HepG2 (cell line): ENCODE measurements around the gene AKTIP. TPM values are rescaled to one million over a fixed set of nuclear protein-coding genes. Genes with fewer than 3 reads are reported as not detected.
A peak's percentile ranks its signal among the peaks of the same experiment; 100 is the strongest.

Experiments used
- AKAP8 ChIP-seq: sonication (generic); formaldehyde crosslinking; IDR thresholded peaks from 2 replicates; pipeline ENCODE4 v1.5.1; 2020; ENCODE audit warnings: mild to moderate bottlenecking, missing genetic modification reagents
- CBX1 ChIP-seq: IDR thresholded peaks from one replicate; pipeline ENCODE4 v1.6.1; 2016; ENCODE audit warnings: antibody characterized with exemption, low read depth
- FOXK1 ChIP-seq: sonication (generic); formaldehyde crosslinking; IDR thresholded peaks from 2 replicates; pipeline ENCODE4 v1.4.0; 2020; ENCODE audit warnings: low read depth, missing genetic modification reagents, borderline replicate concordance
- KLF15 ChIP-seq: sonication (generic); formaldehyde crosslinking; IDR thresholded peaks from 2 replicates; pipeline ENCODE4 v1.8.1; 2023; ENCODE audit warnings: borderline replicate concordance, mild to moderate bottlenecking, inconsistent platforms, missing genetic modification reagents, mixed read lengths
- MED8 ChIP-seq: sonication (generic); formaldehyde crosslinking; IDR thresholded peaks from 2 replicates; pipeline ENCODE4 v1.8.1; 2023; ENCODE audit warnings: mild to moderate bottlenecking, missing genetic modification reagents; ENCODE audit not compliant: insufficient replicate concordance
- MIXL1 ChIP-seq: IDR thresholded peaks from 2 replicates; pipeline ENCODE4 v1.6.1; 2016
- NCOA1 ChIP-seq: sonication (generic); formaldehyde crosslinking; IDR thresholded peaks from 2 replicates; pipeline ENCODE4 v1.9.0; 2021; ENCODE audit warnings: missing genetic modification reagents
- PAX8 ChIP-seq: sonication (generic); formaldehyde crosslinking; IDR thresholded peaks from 2 replicates; pipeline ENCODE4 v1.8.0; 2022; ENCODE audit warnings: mild to moderate bottlenecking, missing genetic modification reagents, borderline replicate concordance
- SNRNP70 ChIP-seq: fragments of 200-400 bp; formaldehyde crosslinking; IDR thresholded peaks from 2 replicates; pipeline ENCODE4 v1.6.1; 2017; ENCODE audit warnings: mild to moderate bottlenecking, low read depth, low read length, moderate library complexity
- SP4 ChIP-seq: sonication (generic); formaldehyde crosslinking; IDR thresholded peaks from 2 replicates; pipeline ENCODE4 v1.8.1; 2023; ENCODE audit warnings: mild to moderate bottlenecking, missing genetic modification reagents
- ZEB1 ChIP-seq: IDR thresholded peaks from 2 replicates; pipeline ENCODE4 v1.6.1; 2012; ENCODE audit warnings: mild to moderate bottlenecking, low read depth, inconsistent platforms; ENCODE audit not compliant: insufficient replicate concordance
- ZNF225 ChIP-seq: sonication (generic); formaldehyde crosslinking; IDR thresholded peaks from 2 replicates; pipeline ENCODE4 v1.4.0; 2020; ENCODE audit warnings: mild to moderate bottlenecking, missing genetic modification reagents
- ZNF264 ChIP-seq: sonication (generic); formaldehyde crosslinking; IDR thresholded peaks from 2 replicates; pipeline ENCODE4 v1.4.0; 2020; ENCODE audit warnings: missing genetic modification reagents
- ZNF558 ChIP-seq: sonication (generic); formaldehyde crosslinking; IDR thresholded peaks from 2 replicates; pipeline ENCODE4 v1.9.0; 2022; ENCODE audit warnings: mild to moderate bottlenecking, missing genetic modification reagents, borderline replicate concordance
- ZNF788 ChIP-seq: sonication (generic); formaldehyde crosslinking; IDR thresholded peaks from 2 replicates; pipeline ENCODE4 v1.5.0; 2020; ENCODE audit warnings: mild to moderate bottlenecking, missing genetic modification reagents, borderline replicate concordance
- polyA plus RNA-seq, 8 experiments: library from polyadenylated mRNA; depleted of rRNA in 3 of 8; stranded (reverse) in 7 of 8; unstranded in 1 of 8; fragments of >200 nt; fragmentation: Illumina TruSeq in 4 of 8; extraction: Trizol in 4 of 8; gene quantifications; 2 replicates each; pipeline versions ENCODE4 v1.2.1 to v1.2.3, GENCODE V29; 2011 to 2016; ENCODE audit warnings: low read depth in 4 of 8, missing spikeins in 1 of 8, mixed read lengths in 1 of 8; ENCODE audit not compliant: insufficient read depth in 1 of 8
- total RNA-seq, 5 experiments: library from RNA; depleted of rRNA; stranded (reverse); fragments of >200 nt; fragmentation: Illumina TruSeq; extraction: Trizol; gene quantifications; 2 replicates each; pipeline ENCODE4 v1.2.3, GENCODE V29; 2016; ENCODE audit warnings: low read depth in 1 of 5
- TF ChIP-seq, protein P1 (sequence below): sonication (generic); formaldehyde crosslinking; IDR thresholded peaks from 2 replicates; pipeline ENCODE4 v1.4.0; 2020; ENCODE audit warnings: missing genetic modification reagents
- TF ChIP-seq, protein P2 (sequence below): sonication (generic); formaldehyde crosslinking; IDR thresholded peaks from 2 replicates; pipeline ENCODE4 v1.5.0; 2020; ENCODE audit warnings: missing genetic modification reagents
- TF ChIP-seq, protein P3 (sequence below): sonication (generic); formaldehyde crosslinking; IDR thresholded peaks from 2 replicates; pipeline ENCODE4 v1.5.1; 2020; ENCODE audit warnings: mild to moderate bottlenecking, missing genetic modification reagents, borderline replicate concordance
- TF ChIP-seq, protein P4 (sequence below): IDR thresholded peaks from 2 replicates; pipeline ENCODE4 v1.6.1; 2016
- TF ChIP-seq, protein P5 (sequence below): sonication (generic); formaldehyde crosslinking; IDR thresholded peaks from 2 replicates; pipeline ENCODE4 v1.5.1; 2020; ENCODE audit warnings: mild to moderate bottlenecking, missing genetic modification reagents, moderate library complexity

AKTIP gene
- total and polyA plus RNA-seq, 2 of the 13 experiments (the other 11 are each of a cell fraction or from before 2014, with no cell fraction given) = 28.8 to 49.0 TPM

DNA sequence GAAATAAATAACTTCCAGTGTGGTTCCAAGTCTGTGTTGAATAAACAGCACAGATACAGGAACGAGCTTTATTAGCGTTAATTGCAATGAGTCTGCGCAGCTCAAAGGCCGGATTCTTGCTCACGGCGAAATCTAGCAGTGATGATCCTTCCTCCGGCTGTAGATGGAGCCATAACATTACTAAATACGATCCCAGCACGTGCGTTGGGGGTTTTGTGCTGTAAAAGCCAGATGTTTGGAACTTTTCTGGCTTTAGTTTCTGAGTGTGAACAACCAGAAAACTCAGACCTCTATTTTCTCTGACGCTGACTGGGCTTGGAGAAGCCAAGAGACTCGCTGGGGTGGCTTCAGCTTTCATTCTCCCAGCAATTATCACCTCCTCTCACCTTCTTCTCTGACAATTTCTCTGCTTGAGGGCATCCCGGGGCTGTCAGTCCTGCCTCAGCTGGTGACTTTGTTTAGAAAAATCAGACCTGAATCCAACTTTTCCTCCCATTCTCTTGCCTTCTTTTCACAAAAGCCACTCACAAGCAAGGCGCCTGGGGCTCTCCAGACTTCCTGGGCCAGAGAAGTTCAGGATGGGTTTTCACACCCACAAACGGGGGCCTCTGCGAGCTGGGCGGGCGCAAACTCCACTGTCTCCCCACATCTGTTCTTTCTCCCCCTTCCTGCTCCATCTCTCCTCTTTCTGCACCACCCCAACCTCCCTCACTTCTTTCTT lies 47.1 kb upstream of the AKTIP start (continued):
- TF ChIP-seq, protein P1, sequence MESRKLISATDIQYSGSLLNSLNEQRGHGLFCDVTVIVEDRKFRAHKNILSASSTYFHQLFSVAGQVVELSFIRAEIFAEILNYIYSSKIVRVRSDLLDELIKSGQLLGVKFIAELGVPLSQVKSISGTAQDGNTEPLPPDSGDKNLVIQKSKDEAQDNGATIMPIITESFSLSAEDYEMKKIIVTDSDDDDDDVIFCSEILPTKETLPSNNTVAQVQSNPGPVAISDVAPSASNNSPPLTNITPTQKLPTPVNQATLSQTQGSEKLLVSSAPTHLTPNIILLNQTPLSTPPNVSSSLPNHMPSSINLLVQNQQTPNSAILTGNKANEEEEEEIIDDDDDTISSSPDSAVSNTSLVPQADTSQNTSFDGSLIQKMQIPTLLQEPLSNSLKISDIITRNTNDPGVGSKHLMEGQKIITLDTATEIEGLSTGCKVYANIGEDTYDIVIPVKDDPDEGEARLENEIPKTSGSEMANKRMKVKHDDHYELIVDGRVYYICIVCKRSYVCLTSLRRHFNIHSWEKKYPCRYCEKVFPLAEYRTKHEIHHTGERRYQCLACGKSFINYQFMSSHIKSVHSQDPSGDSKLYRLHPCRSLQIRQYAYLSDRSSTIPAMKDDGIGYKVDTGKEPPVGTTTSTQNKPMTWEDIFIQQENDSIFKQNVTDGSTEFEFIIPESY = no peak
- TF ChIP-seq ZNF788 (CRISPR knock-in tag) (no peak), ZEB1 (no peak), AKAP8 (CRISPR knock-in tag) (no peak), PAX8 (CRISPR knock-in tag) (no peak), ZNF225 (CRISPR knock-in tag) (no peak), MED8 (CRISPR knock-in tag) (no peak), SP4 (CRISPR knock-in tag) (no peak), ZNF558 (CRISPR knock-in tag) (no peak), CBX1 (no peak), KLF15 (CRISPR knock-in tag) (no peak), MIXL1 (CRISPR knock-in tag) (peak; percentile 72; the same call in 1 of the 2 replicates), NCOA1 (CRISPR knock-in tag) (no peak), FOXK1 (CRISPR knock-in tag) (0 out of 2 replicates have a peak, but pooled peaks have one; percentile 16), SNRNP70 (no peak), ZNF264 (no peak)
- TF ChIP-seq, protein P2, sequence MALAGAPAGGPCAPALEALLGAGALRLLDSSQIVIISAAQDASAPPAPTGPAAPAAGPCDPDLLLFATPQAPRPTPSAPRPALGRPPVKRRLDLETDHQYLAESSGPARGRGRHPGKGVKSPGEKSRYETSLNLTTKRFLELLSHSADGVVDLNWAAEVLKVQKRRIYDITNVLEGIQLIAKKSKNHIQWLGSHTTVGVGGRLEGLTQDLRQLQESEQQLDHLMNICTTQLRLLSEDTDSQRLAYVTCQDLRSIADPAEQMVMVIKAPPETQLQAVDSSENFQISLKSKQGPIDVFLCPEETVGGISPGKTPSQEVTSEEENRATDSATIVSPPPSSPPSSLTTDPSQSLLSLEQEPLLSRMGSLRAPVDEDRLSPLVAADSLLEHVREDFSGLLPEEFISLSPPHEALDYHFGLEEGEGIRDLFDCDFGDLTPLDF (CRISPR knock-in tag) = no peak
- TF ChIP-seq, protein P3, sequence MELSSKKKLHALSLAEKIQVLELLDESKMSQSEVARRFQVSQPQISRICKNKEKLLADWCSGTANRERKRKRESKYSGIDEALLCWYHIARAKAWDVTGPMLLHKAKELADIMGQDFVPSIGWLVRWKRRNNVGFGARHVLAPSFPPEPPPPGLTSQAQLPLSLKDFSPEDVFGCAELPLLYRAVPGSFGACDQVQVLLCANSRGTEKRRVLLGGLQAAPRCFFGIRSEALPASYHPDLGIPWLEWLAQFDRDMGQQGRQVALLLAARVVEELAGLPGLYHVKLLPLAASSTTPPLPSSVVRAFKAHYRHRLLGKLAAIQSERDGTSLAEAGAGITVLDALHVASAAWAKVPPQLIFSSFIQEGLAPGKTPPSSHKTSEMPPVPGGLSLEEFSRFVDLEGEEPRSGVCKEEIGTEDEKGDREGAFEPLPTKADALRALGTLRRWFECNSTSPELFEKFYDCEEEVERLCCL (CRISPR knock-in tag) = no peak
- TF ChIP-seq, protein P4, sequence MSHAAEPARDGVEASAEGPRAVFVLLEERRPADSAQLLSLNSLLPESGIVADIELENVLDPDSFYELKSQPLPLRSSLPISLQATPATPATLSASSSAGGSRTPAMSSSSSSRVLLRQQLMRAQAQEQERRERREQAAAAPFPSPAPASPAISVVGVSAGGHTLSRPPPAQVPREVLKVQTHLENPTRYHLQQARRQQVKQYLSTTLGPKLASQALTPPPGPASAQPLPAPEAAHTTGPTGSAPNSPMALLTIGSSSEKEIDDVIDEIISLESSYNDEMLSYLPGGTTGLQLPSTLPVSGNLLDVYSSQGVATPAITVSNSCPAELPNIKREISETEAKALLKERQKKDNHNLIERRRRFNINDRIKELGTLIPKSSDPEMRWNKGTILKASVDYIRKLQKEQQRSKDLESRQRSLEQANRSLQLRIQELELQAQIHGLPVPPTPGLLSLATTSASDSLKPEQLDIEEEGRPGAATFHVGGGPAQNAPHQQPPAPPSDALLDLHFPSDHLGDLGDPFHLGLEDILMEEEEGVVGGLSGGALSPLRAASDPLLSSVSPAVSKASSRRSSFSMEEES (CRISPR knock-in tag) = peak; percentile 58; the same call in 1 of the 2 replicates
- TF ChIP-seq, protein P5, sequence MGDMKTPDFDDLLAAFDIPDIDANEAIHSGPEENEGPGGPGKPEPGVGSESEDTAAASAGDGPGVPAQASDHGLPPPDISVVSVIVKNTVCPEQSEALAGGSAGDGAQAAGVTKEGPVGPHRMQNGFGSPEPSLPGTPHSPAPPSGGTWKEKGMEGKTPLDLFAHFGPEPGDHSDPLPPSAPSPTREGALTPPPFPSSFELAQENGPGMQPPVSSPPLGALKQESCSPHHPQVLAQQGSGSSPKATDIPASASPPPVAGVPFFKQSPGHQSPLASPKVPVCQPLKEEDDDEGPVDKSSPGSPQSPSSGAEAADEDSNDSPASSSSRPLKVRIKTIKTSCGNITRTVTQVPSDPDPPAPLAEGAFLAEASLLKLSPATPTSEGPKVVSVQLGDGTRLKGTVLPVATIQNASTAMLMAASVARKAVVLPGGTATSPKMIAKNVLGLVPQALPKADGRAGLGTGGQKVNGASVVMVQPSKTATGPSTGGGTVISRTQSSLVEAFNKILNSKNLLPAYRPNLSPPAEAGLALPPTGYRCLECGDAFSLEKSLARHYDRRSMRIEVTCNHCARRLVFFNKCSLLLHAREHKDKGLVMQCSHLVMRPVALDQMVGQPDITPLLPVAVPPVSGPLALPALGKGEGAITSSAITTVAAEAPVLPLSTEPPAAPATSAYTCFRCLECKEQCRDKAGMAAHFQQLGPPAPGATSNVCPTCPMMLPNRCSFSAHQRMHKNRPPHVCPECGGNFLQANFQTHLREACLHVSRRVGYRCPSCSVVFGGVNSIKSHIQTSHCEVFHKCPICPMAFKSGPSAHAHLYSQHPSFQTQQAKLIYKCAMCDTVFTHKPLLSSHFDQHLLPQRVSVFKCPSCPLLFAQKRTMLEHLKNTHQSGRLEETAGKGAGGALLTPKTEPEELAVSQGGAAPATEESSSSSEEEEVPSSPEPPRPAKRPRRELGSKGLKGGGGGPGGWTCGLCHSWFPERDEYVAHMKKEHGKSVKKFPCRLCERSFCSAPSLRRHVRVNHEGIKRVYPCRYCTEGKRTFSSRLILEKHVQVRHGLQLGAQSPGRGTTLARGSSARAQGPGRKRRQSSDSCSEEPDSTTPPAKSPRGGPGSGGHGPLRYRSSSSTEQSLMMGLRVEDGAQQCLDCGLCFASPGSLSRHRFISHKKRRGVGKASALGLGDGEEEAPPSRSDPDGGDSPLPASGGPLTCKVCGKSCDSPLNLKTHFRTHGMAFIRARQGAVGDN (CRISPR knock-in tag) = no peak
